ENCODE measurements around the gene PSMD5. TPM values are rescaled to one million over a fixed set of nuclear protein-coding genes. Genes with fewer than 3 reads are reported as not detected.

Gene PSMD5
- total RNA-seq, 2 experiments from 2014 or later, result 53.5 to 58.3 TPM

Other genes starting within 250 kb of the PSMD5 start
- gene MEGF9, start 128.5 kb downstream of the PSMD5 start, total RNA-seq, result 1 to 10 TPM; 3.3 to 3.6 TPM
- gene FBXW2, start 49.5 kb downstream of the PSMD5 start, total RNA-seq, result 10 to 100 TPM; 53.0 to 68.1 TPM
- gene PHF19, start 34.3 kb upstream of the PSMD5 start, total RNA-seq, result 100 to 1,000 TPM; 168 to 169 TPM
- gene TRAF1, start 83.9 kb upstream of the PSMD5 start, total RNA-seq, result 100 to 1,000 TPM; 103 to 113 TPM
- 1 to 10 TPM; 2.3 to 2.4 TPM for gene C5, start 207.4 kb upstream of the PSMD5 start, total RNA-seq
- 10 to 100 TPM; 64.1 to 72.2 TPM for gene CNTRL, start 232.0 kb upstream of the PSMD5 start, total RNA-seq

Measured in activated CD4-positive, alpha-beta T cell treated with anti-CD3 and anti-CD28 coated beads for 36 hours (primary cell).